Transverse colon (tissue), 4 donors: ENCODE measurements around the gene TSPAN6. TPM values are rescaled to one million over a fixed set of nuclear protein-coding genes. Genes with fewer than 3 reads are reported as not detected.
A peak's percentile ranks its signal among the peaks of the same experiment; 100 is the strongest.

ENCODE experiments used
- DNase-seq: peaks from one replicate; pipeline ENCODE4 v3.0.0-alpha.2; 2019
- H3K27ac ChIP-seq, 4 donors: fragments of 200-600 bp; sonication (generic); 2 replicates each; pipeline ENCODE4 v1.5.1; 2016 to 2018; ENCODE audit warnings: inconsistent platforms in 4 of 4
- H3K27me3 ChIP-seq: fragments of 200-600 bp; sonication (generic); 2 replicates; pipeline ENCODE4 v1.5.1; 2017; ENCODE audit warnings: inconsistent platforms
- H3K36me3 ChIP-seq, 4 donors: fragments of 200-600 bp; sonication (generic); 2 replicates each; pipeline ENCODE4 v1.5.1; 2017 to 2019; ENCODE audit warnings: inconsistent platforms in 4 of 4
- H3K4me1 ChIP-seq, 4 donors: fragments of 200-600 bp; sonication (generic); 2 replicates each; pipeline ENCODE4 v1.5.1; 2017 to 2020; ENCODE audit warnings: inconsistent platforms in 4 of 4
- H3K4me3 ChIP-seq, 4 donors: fragments of 200-600 bp; sonication (generic); 1 replicate in 1 of 4; 2 replicates in 3 of 4; pipeline versions ENCODE4 v1.5.1 to v1.6.1; 2017 to 2019; ENCODE audit warnings: inconsistent platforms in 4 of 4
- H3K9me3 ChIP-seq, 2 donors: fragments of 200-600 bp; sonication (generic); 2 replicates each; pipeline ENCODE4 v1.5.1; 2017 to 2019; ENCODE audit warnings: inconsistent platforms in 2 of 2
- CTCF ChIP-seq, 5 experiments: fragments of 200-600 bp in 3 of 5; fragments of 450-650 bp in 2 of 5; sonication (generic) in 3 of 5; IDR thresholded peaks; 1 replicate in 2 of 5; 2 replicates in 3 of 5; pipeline ENCODE4 v1.5.1; 2016 to 2017; ENCODE audit warnings: antibody characterized with exemption in 5 of 5, inconsistent platforms in 3 of 5, mild to moderate bottlenecking in 2 of 5, moderate library complexity in 1 of 5
- EP300 ChIP-seq: sonication (generic); formaldehyde crosslinking; IDR thresholded peaks from one replicate; pipeline ENCODE4 v1.6.1; 2017; ENCODE audit warnings: antibody characterized with exemption, low read depth
- POLR2A ChIP-seq: fragments of 450-650 bp; IDR thresholded peaks from one replicate; pipeline ENCODE4 v1.6.1; 2016; ENCODE audit warnings: antibody characterized with exemption, mild to moderate bottlenecking, moderate library complexity
- POLR2AphosphoS5 ChIP-seq, 3 donors: sonication (generic); formaldehyde crosslinking; IDR thresholded peaks; one replicate each; pipeline ENCODE4 v1.6.1; 2016; ENCODE audit warnings: antibody characterized with exemption in 3 of 3
- WGBS, 2 donors: methylation state at CpG; one replicate each; pipeline ENCODE4 v1.1.5; 2018; ENCODE audit warnings: low coverage in 1 of 2; 5-methylcytosine and 5-hydroxymethylcytosine counted together
- in situ Hi-C, 4 donors: fragments of 200-750 bp; cut with MboI; loops; one replicate each; pipeline versions ENCODE4 v1.15.0 to v1.15.1; 2017; ENCODE audit warnings: low sequenced_read_pairs in 3 of 4, low pct_ligation_motif_present in 1 of 4, low pct_unique_long_range_greater_than_20kb in 1 of 4
- intact Hi-C: fragments of 100-400 bp; cut with DNase I; formaldehyde crosslinking; loops from one replicate; pipeline ENCODE4 v1.15.1; 2023; ENCODE audit warnings: low total_unique reads
- total RNA-seq, 4 donors: library from RNA; depleted of rRNA; stranded (reverse); fragments of >200 nt; gene quantifications; one replicate each; pipeline ENCODE4 v1.1.0, GENCODE V29; 2016

TSPAN6 gene, protein sequence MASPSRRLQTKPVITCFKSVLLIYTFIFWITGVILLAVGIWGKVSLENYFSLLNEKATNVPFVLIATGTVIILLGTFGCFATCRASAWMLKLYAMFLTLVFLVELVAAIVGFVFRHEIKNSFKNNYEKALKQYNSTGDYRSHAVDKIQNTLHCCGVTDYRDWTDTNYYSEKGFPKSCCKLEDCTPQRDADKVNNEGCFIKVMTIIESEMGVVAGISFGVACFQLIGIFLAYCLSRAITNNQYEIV
- total RNA-seq, result 100 to 1,000 TPM in 2 of 4 donors, 10 to 100 TPM in 2; 16.7 to 114 (median 70.3) TPM

DNA sequence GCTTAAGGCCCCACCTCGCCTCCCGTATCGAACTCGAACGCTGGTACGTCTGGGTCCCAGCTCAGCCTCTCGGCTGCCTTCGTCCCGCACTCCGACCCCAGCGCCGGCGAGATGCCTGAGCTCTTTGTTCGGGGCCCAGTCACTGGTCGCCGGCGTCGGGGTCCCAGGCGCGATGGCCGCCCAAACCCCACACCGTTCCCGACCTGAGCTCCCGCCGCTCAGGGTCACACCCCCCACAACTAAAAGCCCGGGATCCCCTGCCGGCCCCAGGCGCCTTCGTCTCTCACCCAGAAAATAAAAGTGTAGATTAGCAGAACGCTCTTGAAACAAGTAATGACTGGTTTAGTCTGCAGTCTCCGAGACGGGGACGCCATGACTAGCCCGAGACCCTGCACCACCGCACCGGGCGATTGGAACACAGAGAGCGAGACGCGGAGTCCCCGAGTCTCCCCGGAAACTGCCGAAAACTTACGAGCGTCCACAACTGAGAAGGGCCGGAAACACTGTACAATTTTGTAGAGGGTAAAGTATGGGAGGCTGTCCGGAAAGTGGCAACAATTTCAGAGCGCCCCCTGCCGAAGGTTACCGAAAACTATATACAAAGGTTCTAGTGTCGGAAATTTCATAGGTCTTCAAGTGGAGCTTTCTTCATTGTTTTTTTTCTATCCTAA is at the start of gene TSPAN6:
TSS of gene TSPAN6 (minus strand) at position 486 of the 671 bp plus-strand sequence. CDS start at position 374, 112 bp downstream.
- Histone ChIP-seq H3K9me3 (no peaks in the 10 kb centered on the region), H3K4me3 (peak within 1 kb of the TSS; percentile 18 to 64 (median 46)), H3K27me3 (no peaks in the 10 kb centered on the region), H3K27ac (peak within 1 kb of the TSS; percentile 38 to 85 (median 76)), H3K36me3 (no peaks in the 10 kb centered on the region), H3K4me1 (peaks cover 0 to 9% (median 2%) of the 10 kb centered on the region in 4 donors)
- 53% methylated on average over 51 of the region's 51 CpGs; no CpG with 5 or more reads in 1 of the 2 donors for WGBS, 2 donors
- DNase-seq, result peak; percentile 84
- in situ Hi-C loops, result no loop called here
- TF ChIP-seq POLR2A (peak; percentile 33), CTCF (IDR thresholded peaks at IDR 0.05) (peak; percentile 34 to 51 (median 43)), EP300 (no peak), POLR2AphosphoS5 (IDR thresholded peaks at IDR 0.05) (peak; percentile 12 to 22 (median 22))
- intact Hi-C loops, result no loop called here

- H3K9me3 ChIP-seq, result no peaks in the 10 kb centered on the region
- in situ Hi-C loops, result loop anchor here in 3 of 4 donors (5.0 to 10.0 kb wide), 2 partner anchors 79 to 81 kb away; no protein-coding TSS in a partner anchor
- no peak overlapping the region for H3K4me3 ChIP-seq
- peaks cover 0 to 4% (median 0%) of the 10 kb centered on the region in 4 donors for H3K4me1 ChIP-seq
- H3K27ac ChIP-seq, result no peak overlapping the region
- H3K27me3 ChIP-seq, result no peaks in the 10 kb centered on the region
- TF ChIP-seq CTCF (IDR thresholded peaks at IDR 0.05), result peak in 1 of 5 experiments; percentile 0
- TF ChIP-seq POLR2A, result no peak
- intact Hi-C loops, result loop anchor here (2.0 kb wide), 1 partner anchor 83 kb away; no protein-coding TSS in a partner anchor
- no peak for DNase-seq
- no peaks in the 10 kb centered on the region for H3K36me3 ChIP-seq
- WGBS, 2 donors, result 5% methylated on average over 1 of the region's 1 CpG; no CpG with 5 or more reads in 1 of the 2 donors
Measured at GRCh38 chrX:100685997-100686305, 49.3 kb upstream of the TSPAN6 start.

DNA sequence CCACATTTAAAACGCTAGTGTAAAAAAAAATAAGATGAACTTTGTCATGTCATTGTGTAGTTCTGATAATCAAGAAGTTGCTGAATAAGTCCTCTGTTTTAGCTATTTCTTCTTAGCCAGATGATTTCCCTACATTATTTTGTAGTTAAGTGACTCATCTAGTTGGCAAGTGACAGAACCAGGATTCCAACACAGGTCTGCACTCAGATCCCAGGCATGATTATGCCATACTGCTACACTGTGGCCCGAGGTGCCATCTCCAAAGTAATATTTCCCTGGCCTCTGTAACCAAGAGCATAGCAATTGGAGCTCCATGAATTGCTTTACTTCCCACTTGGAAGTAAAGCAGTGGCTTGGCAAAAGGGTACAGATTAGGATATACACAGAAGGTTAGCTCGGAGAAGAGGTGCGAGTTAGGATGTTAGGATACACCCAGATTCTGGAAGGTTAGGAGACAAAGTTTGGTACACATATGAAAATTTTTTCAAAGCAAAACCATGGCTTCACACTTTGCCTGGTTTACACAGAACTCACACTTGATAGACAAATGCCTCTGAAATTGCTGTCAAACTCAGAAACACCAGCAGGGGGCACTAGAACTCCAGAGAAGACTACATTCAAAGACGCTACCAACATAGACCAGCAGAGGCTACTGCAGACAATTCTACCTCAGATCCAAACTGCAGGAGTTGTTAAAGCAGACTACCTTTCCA is 48.8 kb upstream of the TSPAN6 start:
- in situ Hi-C loops (loop anchor here in 3 of 4 donors (5.0 to 10.0 kb wide), 2 partner anchors 79 to 82 kb away; no protein-coding TSS in a partner anchor), intact Hi-C loops (no loop called here)
- no peak overlapping the region for H3K4me3 ChIP-seq
- no peaks in the 10 kb centered on the region for H3K9me3 ChIP-seq
- DNase-seq, result peak; percentile 81
- H3K27me3 ChIP-seq, result no peaks in the 10 kb centered on the region
- H3K27ac ChIP-seq, result peak overlapping the region in 2 of 4 donors; percentile 21 to 31
- WGBS, 2 donors, result 31 to 100% methylated on average over 1 to 5 of the region's 5 CpGs
- H3K36me3 ChIP-seq, result no peaks in the 10 kb centered on the region
- TF ChIP-seq CTCF (IDR thresholded peaks at IDR 0.05) (peak; percentile 74 to 98 (median 77)), POLR2A (no peak), EP300 (no peak), POLR2AphosphoS5 (IDR thresholded peaks at IDR 0.05) (no peak)
- peaks cover 0 to 4% (median 0%) of the 10 kb centered on the region in 4 donors for H3K4me1 ChIP-seq

GRCh38 chrX:100682939-100683338 is 46.3 kb upstream of the TSPAN6 start:
- TF ChIP-seq POLR2AphosphoS5 (IDR thresholded peaks at IDR 0.05) (no peak), POLR2A (no peak), EP300 (no peak), CTCF (IDR thresholded peaks at IDR 0.05) (no peak)
- Histone ChIP-seq H3K27ac (no peak overlapping the region), H3K4me1 (peaks cover 0 to 4% (median 0%) of the 10 kb centered on the region in 4 donors), H3K27me3 (no peaks in the 10 kb centered on the region), H3K9me3 (no peaks in the 10 kb centered on the region), H3K4me3 (no peak overlapping the region), H3K36me3 (no peaks in the 10 kb centered on the region)
- no peak for DNase-seq
- intact Hi-C loops, result no loop called here
- in situ Hi-C loops, result loop anchor here in 3 of 4 donors (5.0 to 10.0 kb wide), 2 partner anchors 82 to 84 kb away; no protein-coding TSS in a partner anchor
- WGBS, 2 donors, result 85% methylated on average over 8 of the region's 8 CpGs; no CpG with 5 or more reads in 1 of the 2 donors
